GM18526 (cell line): Measurements from ENCODE around the gene MED16.

Source experiments
- POLR2A ChIP-seq: IDR thresholded peaks from 3 replicates; pipeline ENCODE4 v1.6.1; 2011; ENCODE audit not compliant: insufficient read length; ENCODE audit errors: extremely low read depth

MED16 gene

DNA sequence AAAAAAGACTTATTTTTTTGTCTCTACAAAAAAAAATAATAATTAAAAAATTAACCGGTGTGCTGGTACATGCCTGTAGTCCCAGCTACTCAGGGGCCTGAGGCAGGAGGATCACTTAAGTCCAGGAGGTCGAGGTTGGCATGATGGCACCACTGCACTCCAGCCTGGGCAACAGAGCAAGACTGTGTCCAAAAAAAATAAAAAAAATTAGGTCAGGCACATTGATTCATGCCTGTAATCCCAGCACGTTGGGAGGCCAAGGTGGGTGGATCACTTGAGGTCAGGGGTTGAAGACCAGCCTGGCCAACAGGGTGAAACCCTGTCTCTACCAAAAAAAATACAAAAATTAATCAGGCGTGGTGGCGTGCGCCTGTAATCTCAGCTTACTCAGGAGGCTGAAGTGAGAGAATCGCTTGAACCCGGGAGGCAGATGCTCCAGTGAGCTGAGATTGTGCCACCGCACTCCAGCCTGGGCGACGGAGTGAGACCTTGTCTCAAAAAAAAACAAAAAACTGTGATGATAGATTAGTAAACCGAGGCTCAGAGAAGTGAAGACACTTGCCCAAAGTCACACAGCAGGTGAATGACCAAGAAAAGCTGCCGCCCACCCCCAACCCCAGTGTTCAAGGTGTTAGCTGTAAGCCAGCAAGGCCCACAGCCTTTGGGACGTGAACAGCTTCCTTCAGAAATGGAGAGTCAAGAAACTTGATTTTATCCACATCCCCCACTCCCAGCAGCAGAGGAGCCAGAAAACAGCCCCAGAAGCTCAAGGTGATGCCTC lies 9.6 kb upstream of the MED16 start:
- TF ChIP-seq POLR2A, result no peak

DNA sequence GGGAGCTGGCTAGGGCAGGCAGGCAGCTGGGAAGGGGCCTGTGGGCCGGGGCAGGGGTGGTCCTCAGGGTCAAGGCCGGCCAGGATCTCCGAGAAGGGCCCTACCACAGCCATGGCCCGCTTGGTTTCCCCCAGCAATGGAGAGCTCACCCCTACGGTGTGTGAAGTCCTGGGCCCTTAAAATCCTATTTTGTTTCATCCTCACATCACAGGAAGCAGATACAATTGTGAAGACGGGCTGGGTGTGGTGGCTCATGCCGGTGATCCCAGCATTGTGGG lies 9.0 kb upstream of the MED16 start:
- TF ChIP-seq POLR2A, result no peak

DNA sequence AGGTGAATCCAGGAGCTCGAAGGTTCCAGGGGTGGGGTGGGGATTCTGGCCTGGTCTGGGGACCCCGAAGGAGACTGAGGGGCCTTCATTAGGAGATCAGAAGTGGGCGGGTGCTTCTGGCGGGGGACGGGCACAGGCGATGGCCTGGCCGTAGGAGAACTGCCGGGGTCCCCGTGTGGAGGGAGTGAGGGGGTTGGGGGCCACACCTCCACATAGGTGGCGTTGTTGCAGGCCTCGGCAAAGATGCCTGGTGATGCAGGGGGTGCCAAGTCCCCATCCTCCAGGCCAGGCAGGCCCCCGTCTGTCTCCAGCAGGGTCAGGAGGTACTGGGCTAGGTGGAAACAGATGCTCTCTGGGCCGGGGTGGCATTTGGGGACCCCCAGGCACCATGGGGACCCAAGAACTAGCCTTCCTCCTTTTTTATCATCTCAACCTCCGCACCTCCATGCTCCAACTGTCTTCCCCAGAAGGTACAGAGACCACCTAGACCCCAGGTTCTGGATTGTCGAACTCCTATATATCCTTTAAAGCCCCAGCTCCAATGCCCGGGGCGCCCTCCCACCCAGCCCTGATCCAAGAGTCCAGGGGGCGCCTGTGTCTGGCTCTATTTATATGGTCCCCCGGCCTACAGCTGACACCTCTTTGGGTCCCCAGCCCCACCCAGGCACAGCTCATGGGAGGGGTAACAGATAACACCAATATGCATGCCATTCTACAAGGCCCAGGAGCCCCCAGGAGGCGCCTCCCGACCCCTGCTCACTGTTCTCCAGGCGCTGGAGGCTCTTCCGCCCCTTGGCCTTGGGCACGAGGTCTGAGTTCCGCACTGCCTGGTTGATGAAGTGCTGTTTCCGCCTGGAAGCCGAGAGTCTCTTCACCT lies 8.5 kb upstream of the MED16 start:
- TF ChIP-seq POLR2A, result no peak

GRCh38 chr19:900302-901111 lies 7.5 kb upstream of the MED16 start:
- TF ChIP-seq POLR2A, result no peak

DNA sequence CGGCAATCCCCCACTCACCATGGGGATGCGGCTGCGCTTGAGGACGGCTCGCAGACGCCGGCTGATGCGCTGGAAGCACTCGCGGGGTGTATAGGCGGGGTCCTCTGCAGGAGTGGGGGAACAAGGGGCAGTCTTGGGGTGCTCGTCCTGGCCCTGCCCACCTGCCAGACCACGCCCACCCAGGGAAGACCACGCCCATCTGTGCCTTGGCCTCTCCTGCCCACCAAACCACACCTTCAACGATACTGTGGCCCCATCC lies 7.0 kb upstream of the MED16 start:
- TF ChIP-seq POLR2A, result no peak

- TF ChIP-seq POLR2A, result no peak
These were observed 6.5 kb upstream of the MED16 start for GRCh38 chr19:899336-900042.

DNA sequence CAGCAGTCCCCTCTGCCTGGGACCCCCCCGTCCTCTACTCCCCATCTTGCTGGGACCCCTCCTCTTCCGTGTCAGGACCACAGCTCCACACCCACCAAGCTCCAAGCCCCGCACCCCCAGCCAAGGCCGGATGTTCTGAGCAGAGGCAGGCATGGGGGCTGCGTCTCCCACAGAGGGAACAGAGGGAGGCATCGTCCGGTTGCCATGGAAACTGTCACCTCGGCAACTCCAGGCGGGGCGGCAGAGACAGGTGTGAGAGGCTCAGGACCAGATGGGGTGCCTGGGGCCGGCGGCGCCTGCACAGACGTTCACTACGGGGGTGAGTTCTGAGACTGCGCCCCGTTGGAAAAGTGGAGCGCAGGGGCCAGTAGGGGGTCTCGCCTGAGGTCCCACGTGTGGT lies 5.7 kb upstream of the MED16 start:
- TF ChIP-seq POLR2A, result no peak

DNA sequence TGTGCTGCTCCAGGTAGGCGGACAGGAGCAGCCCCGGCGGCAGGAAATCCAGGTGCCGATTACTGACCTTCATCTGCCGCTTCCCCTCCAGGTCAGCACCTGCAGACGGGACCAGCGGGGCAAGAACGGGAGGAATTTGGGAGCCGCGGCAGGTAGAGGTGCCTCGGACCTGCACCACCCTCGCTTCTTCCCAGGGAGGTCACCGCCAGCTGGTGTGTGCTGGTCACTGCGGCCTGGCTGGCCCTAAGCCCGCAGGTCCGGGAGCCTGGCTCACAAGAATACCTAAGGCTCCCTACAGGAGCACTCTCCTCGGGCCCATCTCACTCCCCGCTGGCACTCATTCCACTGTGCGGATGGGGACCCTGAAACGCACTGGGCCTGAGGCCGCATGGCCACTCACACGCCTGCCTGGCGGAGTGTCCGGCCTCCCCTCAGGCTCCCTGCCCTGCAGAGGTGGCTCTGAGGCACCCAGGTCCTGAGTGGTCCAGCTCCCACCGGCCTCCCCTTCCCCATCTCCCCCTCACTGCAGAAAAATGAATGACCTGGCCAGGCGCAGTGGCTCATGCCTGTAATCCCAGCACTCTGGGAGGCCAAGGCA lies 4.6 kb upstream of the MED16 start:
- TF ChIP-seq POLR2A, result no peak

DNA sequence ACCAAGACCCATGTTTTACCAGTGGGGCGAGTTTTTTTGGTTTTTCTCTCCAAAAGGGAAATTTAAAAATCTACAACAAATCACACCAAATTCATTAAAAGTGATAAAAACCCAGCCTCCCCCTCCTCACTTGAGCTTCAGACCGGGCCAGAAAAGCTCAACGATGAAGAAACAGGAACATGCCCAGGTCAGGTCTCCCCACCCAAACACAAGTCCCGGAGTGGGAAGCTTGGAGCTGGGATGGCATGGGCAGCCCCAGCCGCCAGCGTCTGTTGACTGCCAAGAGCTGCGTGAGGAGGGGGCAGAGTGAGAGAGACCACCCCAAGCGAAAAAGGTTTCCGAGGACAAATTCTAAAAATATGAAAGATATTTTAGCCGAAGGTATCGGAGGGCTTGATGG lies 4.0 kb upstream of the MED16 start:
- no peak for TF ChIP-seq POLR2A

- TF ChIP-seq POLR2A, result no peak
These were observed 3.4 kb upstream of the MED16 start for GRCh38 chr19:896434-896833.

GRCh38 chr19:892243-892893 lies 619 bp downstream of the MED16 start:
- no peak for TF ChIP-seq POLR2A

DNA sequence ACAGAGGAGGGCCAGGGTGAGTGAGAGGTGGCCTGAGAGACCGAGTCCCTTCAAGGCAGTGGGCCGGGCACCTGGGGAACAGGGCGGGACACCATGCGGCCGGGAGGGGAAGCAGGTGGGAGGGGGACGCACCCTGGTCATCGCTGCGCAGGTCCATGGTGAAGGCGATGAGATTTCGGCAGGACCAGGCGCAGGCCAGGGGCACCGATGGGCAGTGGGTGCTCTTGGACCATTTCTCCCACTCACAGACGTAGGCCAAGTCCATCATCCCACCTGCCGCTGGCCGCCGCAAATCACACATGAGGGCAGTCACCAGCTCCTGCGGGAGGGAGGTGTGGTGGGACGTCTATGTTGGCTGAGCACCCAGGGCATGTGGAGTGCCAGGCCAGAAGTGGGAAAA lies 2.2 kb downstream of the MED16 start:
- TF ChIP-seq POLR2A, result no peak

- no peak for TF ChIP-seq POLR2A
These were observed 3.2 kb downstream of the MED16 start for GRCh38 chr19:889662-890295.

- TF ChIP-seq POLR2A, result no peak
These were observed 4.2 kb downstream of the MED16 start for GRCh38 chr19:888581-889385.

DNA sequence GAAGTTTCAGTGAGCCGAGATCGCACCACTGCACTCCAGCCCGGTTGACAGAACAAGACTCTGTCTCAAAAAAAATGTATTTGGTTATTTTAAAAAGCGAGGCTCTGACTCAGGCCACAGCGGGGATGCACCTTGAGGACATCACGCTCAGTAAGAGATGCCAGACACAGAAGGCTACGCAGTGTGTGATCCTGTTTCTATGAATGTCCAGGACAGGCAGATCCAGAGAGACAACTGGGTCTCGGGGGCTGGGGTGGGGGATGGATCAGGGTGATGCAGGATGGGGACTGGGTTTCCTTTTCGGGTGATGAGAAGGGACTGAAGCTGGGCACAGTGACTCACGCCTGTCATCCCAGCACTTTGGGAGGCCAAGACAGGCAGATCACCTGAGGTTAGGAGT lies 5.4 kb downstream of the MED16 start:
- no peak for TF ChIP-seq POLR2A
